Spleen (tissue), 7 donors: ENCODE results near the gene HOXA1.

Experiments used
- POLR2A ChIP-seq, 3 donors: fragments of 450-650 bp; IDR thresholded peaks; one replicate each; pipeline ENCODE4 v1.5.1; 2017; ENCODE audit warnings: antibody characterized with exemption in 3 of 3, mild to moderate bottlenecking in 1 of 3
- TF ChIP-seq, protein P1 (sequence below), 11 experiments: fragments of 200-600 bp in 7 of 11; fragments of 450-650 bp in 4 of 11; sonication (generic) in 4 of 11; IDR thresholded peaks in 8 of 11; conservative IDR thresholded peaks in 3 of 11; 1 replicate in 7 of 11; 2 replicates in 4 of 11; pipeline versions ENCODE4 v1.4.0 to v1.8.0; 2016 to 2021; ENCODE audit warnings: antibody characterized with exemption in 11 of 11, inconsistent platforms in 4 of 11, mild to moderate bottlenecking in 1 of 11
- donor health status: DM: no; HTN: no; CAD: no; lungs with moderate emphysema.
- donor health status: DM: no; HTN: no; CAD: no.
- donor health status: DM: no; HTN: no; CAD: no.

DNA sequence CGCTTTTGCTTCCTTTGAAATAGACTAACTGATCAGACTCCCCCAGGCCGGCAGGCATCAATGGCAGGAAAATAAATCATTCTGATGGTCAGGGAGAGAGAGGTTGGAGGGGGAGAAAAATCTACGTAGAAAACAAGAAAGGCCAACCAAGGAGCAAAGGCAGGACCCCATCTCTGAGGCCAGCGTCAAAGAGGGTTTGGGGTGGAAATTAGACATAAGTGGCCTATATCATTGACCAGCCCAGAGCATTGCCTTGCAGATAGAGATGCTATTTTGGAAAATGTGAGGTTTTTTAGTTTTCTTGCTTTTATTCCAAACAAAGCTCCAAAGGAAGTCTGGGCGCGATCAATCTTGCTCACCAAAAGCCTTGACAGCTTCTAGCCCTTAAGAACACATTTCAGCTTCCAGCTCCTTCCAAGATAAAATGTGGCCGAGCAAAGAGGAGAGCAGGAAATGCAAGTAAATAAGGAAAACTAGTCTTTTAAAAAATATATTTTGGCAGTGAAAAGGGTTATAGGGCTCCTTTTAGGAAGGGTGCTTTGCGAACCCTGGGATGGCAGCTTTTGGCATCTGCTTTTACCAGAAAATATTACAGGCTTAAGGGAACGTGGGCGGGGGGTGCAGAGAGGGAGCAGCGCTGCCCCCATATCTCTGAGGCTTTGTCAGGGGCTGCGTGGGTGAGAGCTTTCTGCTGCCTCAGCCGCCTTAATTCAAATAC lies 8.7 kb upstream of the HOXA1 start:
- TF ChIP-seq, protein P1, sequence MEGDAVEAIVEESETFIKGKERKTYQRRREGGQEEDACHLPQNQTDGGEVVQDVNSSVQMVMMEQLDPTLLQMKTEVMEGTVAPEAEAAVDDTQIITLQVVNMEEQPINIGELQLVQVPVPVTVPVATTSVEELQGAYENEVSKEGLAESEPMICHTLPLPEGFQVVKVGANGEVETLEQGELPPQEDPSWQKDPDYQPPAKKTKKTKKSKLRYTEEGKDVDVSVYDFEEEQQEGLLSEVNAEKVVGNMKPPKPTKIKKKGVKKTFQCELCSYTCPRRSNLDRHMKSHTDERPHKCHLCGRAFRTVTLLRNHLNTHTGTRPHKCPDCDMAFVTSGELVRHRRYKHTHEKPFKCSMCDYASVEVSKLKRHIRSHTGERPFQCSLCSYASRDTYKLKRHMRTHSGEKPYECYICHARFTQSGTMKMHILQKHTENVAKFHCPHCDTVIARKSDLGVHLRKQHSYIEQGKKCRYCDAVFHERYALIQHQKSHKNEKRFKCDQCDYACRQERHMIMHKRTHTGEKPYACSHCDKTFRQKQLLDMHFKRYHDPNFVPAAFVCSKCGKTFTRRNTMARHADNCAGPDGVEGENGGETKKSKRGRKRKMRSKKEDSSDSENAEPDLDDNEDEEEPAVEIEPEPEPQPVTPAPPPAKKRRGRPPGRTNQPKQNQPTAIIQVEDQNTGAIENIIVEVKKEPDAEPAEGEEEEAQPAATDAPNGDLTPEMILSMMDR (IDR thresholded peaks at IDR 0.05 in 8 of 11, conservative IDR thresholded peaks at IDR 0.05 in 3 of 11), result no peak
- no peak for TF ChIP-seq POLR2A (IDR thresholded peaks at IDR 0.05)
